ENCODE results near the gene MT1E.
"Not testable (repeated sequence)": the region's sequence is repeated elsewhere in the genome, so short reads cannot be mapped to it uniquely, and the experiment has no call there.

The MT1E gene

GRCh38 chr16:56625140-56625942 is at the start of gene MT1E:
Gene MT1E (plus strand): TSS chr16:56625781. CDS start chr16:56625852, 71 bp downstream.
- no peak for FAIRE-seq

- no peak for FAIRE-seq
These were observed 48.8 kb upstream of the MT1E start for GRCh38 chr16:56576585-56577299.

- FAIRE-seq, result no peak
These were observed 48.3 kb upstream of the MT1E start for GRCh38 chr16:56577300-56577625.

- no peak for FAIRE-seq
These were observed 45.1 kb upstream of the MT1E start for GRCh38 chr16:56580391-56581048.

GRCh38 chr16:56582911-56583310 is 42.7 kb upstream of the MT1E start:
- FAIRE-seq, result not testable (repeated sequence)

GRCh38 chr16:56583351-56584168 is 42.0 kb upstream of the MT1E start:
- no peak for FAIRE-seq

- FAIRE-seq, result no peak
These were observed 41.3 kb upstream of the MT1E start for GRCh38 chr16:56584276-56584675.

GRCh38 chr16:56588781-56589140 is 36.8 kb upstream of the MT1E start:
- FAIRE-seq, result no peak

- no peak for FAIRE-seq
These were observed 36.2 kb upstream of the MT1E start, which contains the start of gene MT3 for GRCh38 chr16:56589141-56590039. Gene MT3 (plus strand): TSS chr16:56589528. CDS start chr16:56589591, 63 bp downstream.

GRCh38 chr16:56591377-56592060 is 34.1 kb upstream of the MT1E start:
- no peak for FAIRE-seq

- FAIRE-seq, result no peak
These were observed 31.8 kb upstream of the MT1E start for GRCh38 chr16:56593573-56594291.

- FAIRE-seq, result no peak
These were observed 31.3 kb upstream of the MT1E start for GRCh38 chr16:56594292-56594619.

- peak; percentile 77 for FAIRE-seq
These were observed 25.1 kb upstream of the MT1E start for GRCh38 chr16:56600398-56600999.

GRCh38 chr16:56601325-56601724 is 24.3 kb upstream of the MT1E start:
- no peak for FAIRE-seq

GRCh38 chr16:56603589-56603988 is 22.0 kb upstream of the MT1E start:
- FAIRE-seq, result no peak

- no peak for FAIRE-seq
These were observed 20.6 kb upstream of the MT1E start for GRCh38 chr16:56604966-56605365.

GRCh38 chr16:56605475-56605874 is 20.1 kb upstream of the MT1E start:
- no peak for FAIRE-seq

- no peak for FAIRE-seq
These were observed 19.5 kb upstream of the MT1E start for GRCh38 chr16:56606071-56606475.

GRCh38 chr16:56606476-56607108 is 19.0 kb upstream of the MT1E start:
- FAIRE-seq, result no peak

All from A204.1 (cell line).